ENCODE measurements around the gene INSIG2.

DNA sequence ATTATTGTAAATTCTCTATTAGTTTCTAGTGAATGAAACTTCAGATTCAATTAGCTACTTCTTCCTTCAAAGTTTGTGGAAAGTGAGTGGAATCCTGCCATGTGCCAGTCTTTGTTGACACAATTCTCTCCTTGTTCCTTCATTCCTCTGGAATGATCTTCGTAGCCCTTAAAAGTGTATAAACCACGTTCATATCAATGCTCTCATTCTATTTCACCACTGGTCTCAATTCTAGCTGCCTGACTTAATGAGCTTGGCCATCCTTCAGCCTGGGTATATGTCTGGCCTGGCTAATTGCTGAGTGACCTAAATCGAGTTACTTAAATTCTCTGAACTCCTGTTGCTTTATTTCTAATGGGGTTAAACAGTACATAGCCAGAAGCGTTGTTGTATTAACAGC is 43.5 kb downstream of the INSIG2 start:
- TF ChIP-seq, protein P1, sequence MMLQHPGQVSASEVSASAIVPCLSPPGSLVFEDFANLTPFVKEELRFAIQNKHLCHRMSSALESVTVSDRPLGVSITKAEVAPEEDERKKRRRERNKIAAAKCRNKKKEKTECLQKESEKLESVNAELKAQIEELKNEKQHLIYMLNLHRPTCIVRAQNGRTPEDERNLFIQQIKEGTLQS (CRISPR knock-in tag; conservative IDR thresholded peaks at IDR 0.05), result no peak
- TF ChIP-seq, protein P2, sequence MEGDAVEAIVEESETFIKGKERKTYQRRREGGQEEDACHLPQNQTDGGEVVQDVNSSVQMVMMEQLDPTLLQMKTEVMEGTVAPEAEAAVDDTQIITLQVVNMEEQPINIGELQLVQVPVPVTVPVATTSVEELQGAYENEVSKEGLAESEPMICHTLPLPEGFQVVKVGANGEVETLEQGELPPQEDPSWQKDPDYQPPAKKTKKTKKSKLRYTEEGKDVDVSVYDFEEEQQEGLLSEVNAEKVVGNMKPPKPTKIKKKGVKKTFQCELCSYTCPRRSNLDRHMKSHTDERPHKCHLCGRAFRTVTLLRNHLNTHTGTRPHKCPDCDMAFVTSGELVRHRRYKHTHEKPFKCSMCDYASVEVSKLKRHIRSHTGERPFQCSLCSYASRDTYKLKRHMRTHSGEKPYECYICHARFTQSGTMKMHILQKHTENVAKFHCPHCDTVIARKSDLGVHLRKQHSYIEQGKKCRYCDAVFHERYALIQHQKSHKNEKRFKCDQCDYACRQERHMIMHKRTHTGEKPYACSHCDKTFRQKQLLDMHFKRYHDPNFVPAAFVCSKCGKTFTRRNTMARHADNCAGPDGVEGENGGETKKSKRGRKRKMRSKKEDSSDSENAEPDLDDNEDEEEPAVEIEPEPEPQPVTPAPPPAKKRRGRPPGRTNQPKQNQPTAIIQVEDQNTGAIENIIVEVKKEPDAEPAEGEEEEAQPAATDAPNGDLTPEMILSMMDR (IDR thresholded peaks at IDR 0.05), result no peak
- TF ChIP-seq, protein P3, sequence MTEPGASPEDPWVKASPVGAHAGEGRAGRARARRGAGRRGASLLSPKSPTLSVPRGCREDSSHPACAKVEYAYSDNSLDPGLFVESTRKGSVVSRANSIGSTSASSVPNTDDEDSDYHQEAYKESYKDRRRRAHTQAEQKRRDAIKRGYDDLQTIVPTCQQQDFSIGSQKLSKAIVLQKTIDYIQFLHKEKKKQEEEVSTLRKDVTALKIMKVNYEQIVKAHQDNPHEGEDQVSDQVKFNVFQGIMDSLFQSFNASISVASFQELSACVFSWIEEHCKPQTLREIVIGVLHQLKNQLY (CRISPR knock-in tag; IDR thresholded peaks at IDR 0.05), result no peak
- TF ChIP-seq, protein P4, sequence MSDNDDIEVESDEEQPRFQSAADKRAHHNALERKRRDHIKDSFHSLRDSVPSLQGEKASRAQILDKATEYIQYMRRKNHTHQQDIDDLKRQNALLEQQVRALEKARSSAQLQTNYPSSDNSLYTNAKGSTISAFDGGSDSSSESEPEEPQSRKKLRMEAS (CRISPR knock-in tag; IDR thresholded peaks at IDR 0.05), result no peak
- TF ChIP-seq ZNF423 (CRISPR knock-in tag; IDR thresholded peaks at IDR 0.05) (no peak), NR2C2 (CRISPR knock-in tag; IDR thresholded peaks at IDR 0.05) (no peak), NFE2L1 (CRISPR knock-in tag; IDR thresholded peaks at IDR 0.05) (no peak)
- TF ChIP-seq, protein P5, sequence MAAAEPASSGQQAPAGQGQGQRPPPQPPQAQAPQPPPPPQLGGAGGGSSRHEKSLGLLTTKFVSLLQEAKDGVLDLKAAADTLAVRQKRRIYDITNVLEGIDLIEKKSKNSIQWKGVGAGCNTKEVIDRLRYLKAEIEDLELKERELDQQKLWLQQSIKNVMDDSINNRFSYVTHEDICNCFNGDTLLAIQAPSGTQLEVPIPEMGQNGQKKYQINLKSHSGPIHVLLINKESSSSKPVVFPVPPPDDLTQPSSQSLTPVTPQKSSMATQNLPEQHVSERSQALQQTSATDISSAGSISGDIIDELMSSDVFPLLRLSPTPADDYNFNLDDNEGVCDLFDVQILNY (CRISPR knock-in tag; IDR thresholded peaks at IDR 0.05), result no peak

Measured in WTC11 (cell line).